Ovary (tissue), 9 donors: ENCODE measurements around the gene SOX2. TPM values are rescaled to one million over a fixed set of nuclear protein-coding genes. Genes with fewer than 3 reads are reported as not detected.

Experiments used
- DNase-seq, 5 donors: peaks; one replicate each; pipeline ENCODE4 v3.0.0-alpha.2; 2019 to 2020
- H3K27ac ChIP-seq, 2 donors: fragments of 200-600 bp; one replicate each; pipeline versions ENCODE4 v1.5.1 to v1.8.0; 2019 to 2022
- H3K27me3 ChIP-seq: fragments of 200-600 bp; one replicate; pipeline ENCODE4 v1.8.0; 2022
- H3K36me3 ChIP-seq: fragments of 200-600 bp; sonication (generic); one replicate; pipeline ENCODE4 v1.5.1; 2019
- H3K4me1 ChIP-seq: one replicate; pipeline ENCODE4 v1.8.1; 2013; ENCODE audit warnings: mild to moderate bottlenecking, moderate library complexity; ENCODE audit not compliant: insufficient read depth
- H3K4me3 ChIP-seq: fragments of 200-600 bp; sonication (generic); one replicate; pipeline ENCODE4 v1.5.1; 2017
- H3K9me3 ChIP-seq, 2 donors: fragments of 200-600 bp in 1 of 2; sonication (generic) in 1 of 2; one replicate each; pipeline versions ENCODE4 v1.5.1 to v1.8.1; 2013 to 2019; ENCODE audit warnings: mild to moderate bottlenecking in 1 of 2, moderate library complexity in 1 of 2
- EP300 ChIP-seq: sonication (generic); formaldehyde crosslinking; IDR thresholded peaks from one replicate; pipeline ENCODE4 v1.6.1; 2017; ENCODE audit warnings: antibody characterized with exemption
- POLR2A ChIP-seq: fragments of 450-650 bp; IDR thresholded peaks from one replicate; pipeline ENCODE4 v1.6.1; 2017; ENCODE audit warnings: antibody characterized with exemption, mild to moderate bottlenecking, moderate library complexity
- WGBS, 3 donors: extraction: QIAGEN DNeasy Blood & Tissue Kit in 1 of 3; methylation state at CpG; one replicate each; pipeline versions ENCODE4 v1.1.5 to v1.1.7; 2013 to 2017; 5-methylcytosine and 5-hydroxymethylcytosine counted together
- intact Hi-C, 4 donors: fragments of 100-400 bp; cut with DNase I; formaldehyde crosslinking; loops; one replicate each; pipeline versions ENCODE4 v1.11.0 to v1.15.1; 2022 to 2023
- polyA plus RNA-seq, 2 donors: library from polyadenylated mRNA; stranded (reverse); fragments of 200-250 nt in 1 of 2; fragments of 350-450 nt in 1 of 2; fragmentation: Illumina TruSeq in 1 of 2; extraction: RNeasy Lipid Tissue Mini Kit (QIAGEN cat#74804) in 1 of 2; gene quantifications; one replicate each; pipeline ENCODE4 v1.2.3, GENCODE V29; 2013 to 2014
- total RNA-seq, 7 donors: library from RNA; depleted of rRNA in 2 of 7; stranded (reverse); fragments of >200 nt in 2 of 7; fragmentation: NEBNext Ultra II Directional in 3 of 7; extraction: Animal tissue kit (Norgen Biotek cat#: 25700) in 3 of 7; gene quantifications; one replicate each; pipeline versions ENCODE4 v1.1.0 to v1.2.4, GENCODE V29; 2016 to 2023
- TF ChIP-seq, protein P1 (sequence below), 3 donors: fragments of 450-650 bp in 2 of 3; fragments of 200-600 bp in 1 of 3; IDR thresholded peaks; one replicate each; pipeline versions ENCODE4 v1.5.1 to v1.8.0; 2016 to 2022; ENCODE audit warnings: antibody characterized with exemption in 3 of 3, mild to moderate bottlenecking in 1 of 3
- donor health status: DM: no; HTN: no; CAD: no; lungs with moderate emphysema.
- donor health status: DM: no; HTN: no; CAD: no.
- donor health status: Bipolar disorder and iron deficiency.
- donor health status: DM: yes; HTN: yes; CAD: no.
- donor health status: DM: no; HTN: no; CAD: no.
- donor health status: DM: yes; HTN: yes; CAD: no.

SOX2 gene
- total and polyA plus RNA-seq, 9 donors, result 0.23 to 0.69 (median 0.36) TPM; not detected in 2

GRCh38 chr3:181703601-181704420 lies 7.9 kb upstream of the SOX2 start:
- TF ChIP-seq, protein P1, sequence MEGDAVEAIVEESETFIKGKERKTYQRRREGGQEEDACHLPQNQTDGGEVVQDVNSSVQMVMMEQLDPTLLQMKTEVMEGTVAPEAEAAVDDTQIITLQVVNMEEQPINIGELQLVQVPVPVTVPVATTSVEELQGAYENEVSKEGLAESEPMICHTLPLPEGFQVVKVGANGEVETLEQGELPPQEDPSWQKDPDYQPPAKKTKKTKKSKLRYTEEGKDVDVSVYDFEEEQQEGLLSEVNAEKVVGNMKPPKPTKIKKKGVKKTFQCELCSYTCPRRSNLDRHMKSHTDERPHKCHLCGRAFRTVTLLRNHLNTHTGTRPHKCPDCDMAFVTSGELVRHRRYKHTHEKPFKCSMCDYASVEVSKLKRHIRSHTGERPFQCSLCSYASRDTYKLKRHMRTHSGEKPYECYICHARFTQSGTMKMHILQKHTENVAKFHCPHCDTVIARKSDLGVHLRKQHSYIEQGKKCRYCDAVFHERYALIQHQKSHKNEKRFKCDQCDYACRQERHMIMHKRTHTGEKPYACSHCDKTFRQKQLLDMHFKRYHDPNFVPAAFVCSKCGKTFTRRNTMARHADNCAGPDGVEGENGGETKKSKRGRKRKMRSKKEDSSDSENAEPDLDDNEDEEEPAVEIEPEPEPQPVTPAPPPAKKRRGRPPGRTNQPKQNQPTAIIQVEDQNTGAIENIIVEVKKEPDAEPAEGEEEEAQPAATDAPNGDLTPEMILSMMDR (IDR thresholded peaks at IDR 0.05), result no peak
- no peak for TF ChIP-seq POLR2A
- TF ChIP-seq EP300, result no peak
- no peaks in the 10 kb centered on the region for H3K4me1 ChIP-seq
- H3K9me3 ChIP-seq, result no peaks in the 10 kb centered on the region
- intact Hi-C loops, result loop anchor here in 1 of 4 donors (10.0 kb wide), 1 partner anchor 981 kb away; no protein-coding TSS in a partner anchor
- H3K27me3 ChIP-seq, result peaks cover 4% of the 10 kb centered on the region
- H3K36me3 ChIP-seq, result no peaks in the 10 kb centered on the region
- WGBS, 3 donors, result 4% methylated on average over 43 to 44 of the region's 44 CpGs
- no peak for DNase-seq
- H3K27ac ChIP-seq, result no peak overlapping the region
- H3K4me3 ChIP-seq, result no peak overlapping the region

- intact Hi-C loops, result loop anchor here in 1 of 4 donors (10.0 kb wide), 1 partner anchor 980 kb away; no protein-coding TSS in a partner anchor
- Histone ChIP-seq H3K4me1 (no peaks in the 10 kb centered on the region), H3K27ac (no peak overlapping the region), H3K36me3 (no peaks in the 10 kb centered on the region), H3K9me3 (no peaks in the 10 kb centered on the region), H3K27me3 (peaks cover 4% of the 10 kb centered on the region), H3K4me3 (no peak overlapping the region)
- WGBS, 3 donors, result 8 to 10% (median 10%) methylated on average over 14 of the region's 14 CpGs
- TF ChIP-seq, protein P1 (IDR thresholded peaks at IDR 0.05), result no peak
- TF ChIP-seq EP300 (no peak), POLR2A (no peak)
- no peak for DNase-seq
These were observed 7.2 kb upstream of the SOX2 start for GRCh38 chr3:181704421-181705085.

- no peak overlapping the region for H3K4me3 ChIP-seq
- H3K36me3 ChIP-seq, result no peaks in the 10 kb centered on the region
- H3K27me3 ChIP-seq, result peaks cover 4% of the 10 kb centered on the region
- intact Hi-C loops, result loop anchor here in 1 of 4 donors (10.0 kb wide), 1 partner anchor 980 kb away; no protein-coding TSS in a partner anchor
- H3K9me3 ChIP-seq, result no peaks in the 10 kb centered on the region
- no peak for DNase-seq
- WGBS, 3 donors, result 3 to 9% (median 6%) methylated on average over 8 of the region's 8 CpGs
- no peaks in the 10 kb centered on the region for H3K4me1 ChIP-seq
- TF ChIP-seq POLR2A, result no peak
- no peak for TF ChIP-seq EP300
- TF ChIP-seq, protein P1 (IDR thresholded peaks at IDR 0.05), result no peak
- no peak overlapping the region for H3K27ac ChIP-seq
These were observed 6.6 kb upstream of the SOX2 start for GRCh38 chr3:181705086-181705480.

DNA sequence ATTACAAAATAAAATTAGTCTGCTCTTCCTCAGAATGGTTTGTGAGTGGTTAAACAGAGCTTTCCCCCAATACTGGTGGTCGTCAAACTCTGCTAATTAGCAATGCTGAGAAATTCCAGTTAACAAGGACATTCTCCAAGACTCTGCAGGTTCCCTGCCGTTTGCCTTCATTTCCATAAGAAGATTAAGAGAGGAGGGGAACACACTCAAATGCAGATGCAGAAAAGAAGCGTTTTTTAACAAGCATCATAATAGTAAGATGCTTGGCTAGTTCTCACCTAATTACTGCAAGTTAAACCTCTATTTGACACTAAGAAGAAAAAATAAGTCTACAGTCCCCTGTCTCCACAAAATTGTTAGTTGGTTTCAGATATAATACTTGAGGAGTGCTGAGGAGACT lies 3.7 kb upstream of the SOX2 start:
- 9 to 17% (median 15%) methylated on average over 3 of the region's 3 CpGs for WGBS, 3 donors
- TF ChIP-seq, protein P1 (IDR thresholded peaks at IDR 0.05), result no peak
- TF ChIP-seq POLR2A (no peak), EP300 (no peak)
- Histone ChIP-seq H3K27ac (no peak overlapping the region), H3K4me1 (no peaks in the 10 kb centered on the region), H3K36me3 (no peaks in the 10 kb centered on the region), H3K4me3 (no peak overlapping the region), H3K27me3 (peaks cover 4% of the 10 kb centered on the region), H3K9me3 (no peaks in the 10 kb centered on the region)
- intact Hi-C loops, result loop anchor here in 1 of 4 donors (10.0 kb wide), 1 partner anchor 977 kb away; no protein-coding TSS in a partner anchor
- DNase-seq, result no peak
